Epithelial cell of proximal tubule (primary cell): ENCODE measurements around the gene TRAF3IP1. TPM values are rescaled to one million over a fixed set of nuclear protein-coding genes. Genes with fewer than 3 reads are reported as not detected.

Experiments
- DNase-seq: peaks from one replicate; pipeline ENCODE4 v3.0.0-alpha.2; 2011; ENCODE audit warnings: low read depth
- H3K4me3 ChIP-seq: 2 replicates; pipeline ENCODE4 v1.5.1; 2011; ENCODE audit warnings: low read depth, mild to moderate bottlenecking, low read length
- total RNA-seq: library from RNA; depleted of rRNA; stranded (reverse); fragments of >200 nt; gene quantifications from 2 replicates; pipeline ENCODE4 v1.2.3, GENCODE V29; 2015
- TF ChIP-seq, protein P1 (sequence below): conservative IDR thresholded peaks from 2 replicates; pipeline ENCODE4 v1.5.1; 2012; ENCODE audit warnings: low read depth, mild to moderate bottlenecking, low read length

The TRAF3IP1 gene
- total RNA-seq, 1 donor from 2014 or later = 8.5 TPM

DNA sequence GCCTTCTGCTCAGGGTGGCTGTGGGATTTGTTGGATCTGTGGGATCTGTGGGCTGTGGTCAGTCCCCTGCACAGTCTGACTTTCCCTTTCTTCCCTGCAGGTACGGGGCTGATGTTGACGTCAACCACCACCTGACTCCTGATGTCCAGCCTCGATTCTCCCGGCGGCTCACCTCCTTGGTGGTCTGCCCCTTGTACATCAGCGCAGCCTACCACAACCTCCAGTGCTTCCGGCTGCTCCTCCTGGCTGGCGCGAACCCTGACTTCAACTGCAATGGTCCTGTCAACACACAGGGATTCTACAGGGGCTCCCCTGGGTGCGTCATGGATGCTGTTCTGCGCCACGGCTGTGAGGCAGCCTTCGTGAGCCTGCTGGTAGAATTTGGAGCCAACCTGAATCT, 123.9 kb downstream of the TRAF3IP1 start:
- H3K4me3 ChIP-seq = no peak overlapping the region
- no peak for DNase-seq
- TF ChIP-seq, protein P1, sequence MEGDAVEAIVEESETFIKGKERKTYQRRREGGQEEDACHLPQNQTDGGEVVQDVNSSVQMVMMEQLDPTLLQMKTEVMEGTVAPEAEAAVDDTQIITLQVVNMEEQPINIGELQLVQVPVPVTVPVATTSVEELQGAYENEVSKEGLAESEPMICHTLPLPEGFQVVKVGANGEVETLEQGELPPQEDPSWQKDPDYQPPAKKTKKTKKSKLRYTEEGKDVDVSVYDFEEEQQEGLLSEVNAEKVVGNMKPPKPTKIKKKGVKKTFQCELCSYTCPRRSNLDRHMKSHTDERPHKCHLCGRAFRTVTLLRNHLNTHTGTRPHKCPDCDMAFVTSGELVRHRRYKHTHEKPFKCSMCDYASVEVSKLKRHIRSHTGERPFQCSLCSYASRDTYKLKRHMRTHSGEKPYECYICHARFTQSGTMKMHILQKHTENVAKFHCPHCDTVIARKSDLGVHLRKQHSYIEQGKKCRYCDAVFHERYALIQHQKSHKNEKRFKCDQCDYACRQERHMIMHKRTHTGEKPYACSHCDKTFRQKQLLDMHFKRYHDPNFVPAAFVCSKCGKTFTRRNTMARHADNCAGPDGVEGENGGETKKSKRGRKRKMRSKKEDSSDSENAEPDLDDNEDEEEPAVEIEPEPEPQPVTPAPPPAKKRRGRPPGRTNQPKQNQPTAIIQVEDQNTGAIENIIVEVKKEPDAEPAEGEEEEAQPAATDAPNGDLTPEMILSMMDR = no peak

DNA sequence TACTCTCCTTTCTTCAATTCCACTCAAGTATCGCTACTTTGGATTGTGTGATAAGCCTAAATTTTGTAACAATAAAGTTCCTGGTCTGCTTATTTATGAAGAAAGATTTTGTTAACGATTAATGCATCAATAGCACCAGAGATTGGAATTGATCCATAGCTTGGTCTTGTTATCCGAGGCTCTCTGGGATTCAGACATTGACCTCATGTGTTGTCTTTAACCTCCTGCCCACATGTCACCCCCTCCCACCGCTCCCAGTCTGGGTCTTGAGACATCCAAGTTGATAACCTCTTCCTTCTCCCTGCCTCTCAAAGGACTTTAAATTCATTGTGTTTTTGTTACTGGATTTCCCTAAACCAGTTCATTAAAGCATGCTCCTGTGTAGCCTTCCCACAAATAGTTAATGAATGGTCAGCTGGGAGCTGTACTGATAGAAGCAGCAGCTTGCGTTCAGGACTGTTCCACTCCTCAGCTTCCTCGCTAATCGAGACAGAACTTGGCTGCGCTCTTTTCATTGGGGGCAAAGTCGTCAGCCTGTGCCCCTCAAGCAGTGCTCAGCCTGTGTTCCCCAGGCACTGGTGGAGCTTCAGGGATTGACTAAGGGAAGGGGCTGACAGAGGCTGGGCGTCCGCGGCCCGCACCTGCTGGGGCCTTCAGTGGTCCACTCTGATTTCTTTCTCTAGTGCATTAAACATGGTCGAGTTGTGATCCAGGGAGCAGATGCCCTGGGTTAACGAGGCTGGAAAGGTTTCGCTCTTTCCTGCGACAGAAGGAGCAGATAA, 125.3 kb downstream of the TRAF3IP1 start:
- no peak overlapping the region for H3K4me3 ChIP-seq
- DNase-seq = no peak
- TF ChIP-seq, protein P1 = no peak

DNA sequence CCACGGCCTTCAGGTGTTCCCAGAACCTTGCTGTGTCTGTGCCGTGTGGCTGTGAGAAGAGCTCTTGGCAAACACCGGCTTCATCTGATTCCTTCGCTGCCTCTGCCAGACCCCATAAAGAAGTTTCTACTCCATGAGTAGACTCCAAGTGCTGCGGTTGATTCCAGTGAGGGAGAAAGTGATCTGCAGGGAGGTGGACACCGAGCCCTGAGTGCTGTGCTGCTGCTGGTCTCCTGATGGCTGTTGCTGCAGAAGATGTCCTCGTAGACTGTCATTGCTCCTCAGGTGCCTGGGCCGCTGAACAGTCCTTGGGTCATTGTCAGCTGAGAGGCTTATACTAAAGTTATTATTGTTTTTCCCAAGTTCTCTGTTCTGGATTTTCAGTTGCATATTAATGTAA, 126.1 kb downstream of the TRAF3IP1 start:
- no peak overlapping the region for H3K4me3 ChIP-seq
- DNase-seq = no peak
- TF ChIP-seq, protein P1 = no peak

DNA sequence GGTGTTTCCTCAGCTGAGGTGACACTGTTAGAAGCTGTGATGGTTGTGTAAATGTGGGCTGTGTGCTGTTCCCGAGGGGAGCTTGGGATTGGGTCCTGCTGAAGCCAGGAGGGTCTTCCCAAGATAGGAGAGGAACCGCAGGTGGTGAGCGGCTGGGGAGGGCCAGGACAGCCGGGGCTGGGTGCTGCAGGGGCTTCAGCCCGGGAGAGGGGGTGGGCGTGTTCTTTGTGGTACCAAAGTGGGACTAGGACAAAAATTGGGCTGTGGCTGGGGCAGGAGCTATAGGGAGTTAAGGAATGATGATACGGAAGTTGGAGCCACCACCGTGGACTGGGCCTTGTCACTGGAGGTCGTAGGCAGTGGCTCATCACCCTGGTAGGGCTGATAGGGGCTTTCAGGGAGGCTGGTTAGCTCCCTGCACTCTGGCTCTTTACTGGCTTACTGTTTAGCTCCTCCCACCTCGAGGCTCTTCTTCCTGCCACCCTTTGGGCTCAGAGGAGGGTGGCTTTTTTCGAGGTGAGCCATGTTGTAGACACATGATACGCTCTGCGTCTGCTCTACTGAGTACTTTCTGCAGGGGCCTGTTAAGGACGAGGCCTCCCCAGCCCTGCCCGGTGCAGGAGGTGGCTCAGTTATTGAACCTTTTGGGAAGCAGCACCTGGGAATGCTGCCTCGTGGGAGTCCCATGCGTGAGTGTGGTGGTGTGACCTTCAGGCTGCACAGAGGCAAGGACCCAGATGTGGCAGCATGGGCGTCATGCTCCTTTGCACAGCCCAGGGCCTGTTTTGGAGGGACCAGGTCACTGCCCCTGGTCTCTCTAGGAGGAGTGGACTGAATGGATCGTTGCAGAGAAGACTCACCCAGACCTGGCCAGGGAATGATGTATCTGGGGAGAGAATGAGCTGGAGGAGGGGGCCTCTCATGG, 128.0 kb downstream of the TRAF3IP1 start:
- H3K4me3 ChIP-seq = no peak overlapping the region
- TF ChIP-seq, protein P1 = no peak
- DNase-seq = no peak

DNA sequence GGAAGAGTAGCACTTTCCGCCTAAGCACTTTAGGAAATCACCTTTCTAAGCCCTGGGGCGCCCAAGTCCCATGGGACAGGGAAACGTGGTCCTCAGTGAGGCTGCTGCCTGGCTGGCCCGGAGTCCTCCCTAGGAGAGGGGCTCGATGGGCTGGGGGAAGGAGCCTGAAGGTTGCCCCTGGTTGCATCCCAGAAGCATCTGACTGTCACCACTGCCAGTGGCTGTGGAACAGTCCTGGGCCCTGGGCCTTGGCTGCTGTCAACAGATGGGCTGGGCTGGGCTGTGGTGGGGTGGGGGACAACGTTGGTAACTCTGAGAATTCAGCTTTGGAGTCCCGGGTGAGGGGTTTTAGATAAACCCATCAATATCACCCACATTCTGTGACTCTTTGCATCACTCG, 128.9 kb downstream of the TRAF3IP1 start:
- no peak overlapping the region for H3K4me3 ChIP-seq
- DNase-seq = no peak
- TF ChIP-seq, protein P1 = no peak

DNA sequence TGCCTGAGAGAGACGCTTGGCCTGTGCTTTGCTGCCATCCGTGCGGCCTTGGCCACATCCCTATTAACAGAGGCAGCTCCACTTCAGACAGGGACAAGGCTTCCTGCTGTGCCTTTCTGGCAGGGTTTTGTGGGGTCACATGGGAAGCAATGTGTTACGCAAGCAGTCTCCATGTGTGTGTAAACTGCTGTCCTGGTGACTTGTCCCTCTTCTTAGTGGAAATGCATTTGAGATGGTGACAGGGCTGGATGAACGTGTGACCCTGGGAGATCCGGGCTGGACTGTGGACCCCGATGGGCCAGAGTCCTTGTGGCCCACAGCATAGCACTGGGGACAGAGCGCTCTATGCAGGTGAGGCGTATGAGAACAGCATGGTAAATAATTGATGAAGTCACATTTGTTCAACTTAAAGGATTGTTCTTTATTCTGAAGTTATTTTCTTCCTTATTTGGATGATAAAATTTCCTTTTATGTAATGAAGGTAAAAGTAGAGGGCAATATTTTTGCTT, 129.6 kb downstream of the TRAF3IP1 start:
- TF ChIP-seq, protein P1 = no peak
- H3K4me3 ChIP-seq = no peak overlapping the region
- DNase-seq = no peak
